HG03139 (cell line): ENCODE measurements around the gene KCNJ13.

ENCODE experiments used
- ATAC-seq: cut with Tn5 transposase; IDR thresholded peaks from one replicate; pipeline ENCODE4 v1.9.1; 2021; ENCODE audit not compliant: unreplicated experiment

Gene KCNJ13

DNA sequence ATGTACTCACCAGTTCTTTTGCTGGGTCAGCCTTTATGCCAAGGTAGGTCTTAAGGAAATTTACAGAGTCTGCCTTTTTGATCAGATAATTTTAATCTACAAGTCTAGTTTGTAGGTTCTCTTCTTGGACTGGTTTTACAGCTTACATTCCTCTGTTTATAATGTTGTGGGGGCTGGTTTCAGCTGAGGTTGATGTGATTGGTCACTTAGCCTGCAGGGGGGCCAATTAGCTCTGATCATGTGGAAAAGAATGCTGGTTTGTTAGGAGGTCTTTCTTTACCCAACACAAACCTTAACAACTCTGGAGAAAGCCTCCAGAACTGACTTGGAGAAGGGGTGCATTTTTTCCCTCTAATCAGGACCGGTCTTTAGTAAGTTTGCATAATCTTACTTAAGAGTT is at the start of gene KCNJ13:
Gene KCNJ13 (minus strand): TSS at position 131 of the 400 bp plus-strand sequence. CDS start 5,203 bp downstream, outside the sequence.
- no peak for ATAC-seq

DNA sequence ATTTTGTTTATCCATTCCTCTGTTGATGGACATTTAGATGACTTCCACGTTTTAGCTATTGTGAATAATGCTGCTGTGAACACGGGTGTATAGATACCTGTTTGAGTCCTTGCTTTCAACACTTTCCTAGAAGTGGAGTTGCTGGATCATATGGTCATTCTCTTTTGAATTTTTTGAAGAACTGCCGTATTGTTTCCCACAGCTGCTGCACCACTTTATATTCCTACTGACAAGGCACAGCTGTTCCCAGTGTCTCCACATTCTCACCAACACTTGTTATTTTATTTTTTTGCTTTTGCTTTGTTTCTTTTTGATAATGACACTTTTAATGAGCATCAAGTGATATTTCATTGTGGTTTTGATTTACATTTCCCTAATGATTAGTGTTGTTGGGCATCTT is 41.4 kb upstream of the KCNJ13 start:
- ATAC-seq = no peak

DNA sequence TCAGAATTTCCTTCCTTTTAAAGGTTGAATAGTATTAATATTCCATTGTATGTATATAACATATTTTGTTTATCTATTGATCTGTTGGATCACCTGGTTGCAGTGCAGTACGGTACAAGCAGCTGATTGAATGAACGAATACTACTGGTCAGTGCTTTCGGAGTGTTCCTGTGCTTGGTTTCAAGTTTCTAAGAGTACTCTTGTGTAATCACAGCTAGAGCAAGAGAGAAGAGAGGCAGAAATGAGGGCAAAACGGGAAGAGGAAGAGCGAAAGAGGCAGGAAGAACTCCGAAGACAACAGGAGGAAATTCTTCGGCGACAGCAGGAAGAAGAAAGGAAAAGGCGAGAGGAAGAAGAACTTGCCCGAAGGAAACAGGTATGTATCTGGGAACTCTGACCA is 40.3 kb upstream of the KCNJ13 start:
- no peak for ATAC-seq

DNA sequence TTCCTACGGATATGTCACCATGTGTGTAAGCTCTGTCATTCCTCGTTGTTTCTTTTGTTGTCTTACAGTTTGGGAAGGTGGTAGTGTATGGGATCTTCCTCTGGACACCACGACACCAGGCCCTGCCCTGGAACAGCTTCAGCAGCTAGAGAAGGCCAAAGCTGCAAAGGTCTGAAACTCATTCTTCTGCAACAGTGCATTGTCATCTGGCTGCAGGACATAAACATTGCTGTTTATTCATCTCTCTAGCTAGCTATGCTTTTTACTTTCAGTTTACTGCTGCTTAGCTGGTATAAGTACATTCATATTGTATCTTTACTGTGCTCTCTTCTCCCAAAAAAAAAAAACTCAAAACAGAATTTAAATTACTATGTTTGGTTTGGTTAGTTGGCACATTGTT is 39.2 kb upstream of the KCNJ13 start:
- no peak for ATAC-seq

DNA sequence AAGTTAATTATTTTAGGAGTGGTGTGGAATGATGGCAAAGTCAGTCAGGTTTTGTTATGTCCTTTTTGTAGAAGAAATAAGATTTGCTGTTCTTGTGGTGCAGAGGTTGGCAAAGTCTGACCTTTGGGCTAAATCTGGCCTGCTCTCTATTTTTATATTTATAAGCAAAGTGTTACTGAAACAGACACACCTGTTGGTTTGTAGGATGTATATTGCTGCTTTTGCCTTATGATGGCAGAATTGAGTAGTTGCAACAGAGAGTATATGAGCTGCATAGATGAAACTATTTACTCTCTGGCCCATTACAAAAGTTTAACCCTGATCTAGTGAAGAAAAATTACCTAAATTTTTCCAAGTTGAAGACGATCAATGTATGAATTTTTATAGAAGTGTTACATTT is 34.1 kb upstream of the KCNJ13 start:
- ATAC-seq = no peak

DNA sequence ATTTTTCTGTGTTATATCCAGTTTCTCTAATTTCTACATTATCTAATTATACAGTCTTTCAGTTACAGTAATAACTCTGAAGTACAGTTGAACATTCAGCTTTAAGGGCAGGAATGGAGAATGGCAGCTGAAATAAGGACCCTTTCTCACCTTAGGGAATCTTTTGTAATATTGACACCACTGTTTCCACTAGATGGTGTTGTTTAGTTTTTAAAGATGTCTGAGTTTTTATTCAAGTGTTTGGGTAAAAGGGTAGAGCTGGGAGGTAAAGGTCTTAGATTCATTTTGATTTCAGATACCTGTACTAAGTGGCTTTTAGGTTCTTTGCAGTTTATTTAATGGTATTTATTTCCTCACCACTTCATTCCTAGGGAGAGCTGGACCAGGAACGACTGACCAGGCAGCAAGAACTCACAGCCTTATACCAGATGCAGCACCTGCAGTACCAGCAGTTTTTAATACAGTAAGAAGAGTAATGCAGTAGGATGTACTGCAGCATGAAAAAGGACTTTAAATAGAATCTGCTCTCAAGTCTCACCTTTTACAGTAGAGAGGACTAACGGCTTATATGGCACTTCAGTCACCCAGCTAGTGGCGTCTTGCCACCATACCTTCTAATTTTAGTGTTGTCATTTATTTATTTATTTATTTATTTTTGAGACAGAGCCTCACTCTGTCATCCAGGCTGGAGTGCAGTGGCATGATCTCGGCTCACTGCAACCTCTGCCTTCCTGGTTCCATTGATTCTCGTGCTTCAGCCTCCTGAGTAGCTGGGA is 33.2 kb upstream of the KCNJ13 start:
- no peak for ATAC-seq

DNA sequence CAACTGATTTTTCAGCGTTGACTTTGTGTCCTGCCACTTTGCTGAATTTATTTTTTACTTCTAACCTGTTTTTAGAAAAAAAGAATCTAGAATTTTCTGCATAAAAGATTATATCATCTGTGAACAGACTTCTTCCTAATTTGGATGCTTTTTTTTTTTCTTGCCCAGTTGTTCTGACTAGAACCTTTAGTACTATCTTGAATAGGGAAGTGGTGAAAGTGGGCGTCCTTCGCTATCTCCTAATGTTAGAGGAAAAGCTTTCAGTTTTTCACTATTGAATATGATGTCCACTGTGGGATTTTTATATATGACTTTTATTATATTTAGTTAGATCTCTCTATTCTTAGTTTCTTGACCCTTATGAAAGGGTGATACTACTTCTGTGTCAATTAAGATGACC is 25.7 kb upstream of the KCNJ13 start:
- no peak for ATAC-seq

DNA sequence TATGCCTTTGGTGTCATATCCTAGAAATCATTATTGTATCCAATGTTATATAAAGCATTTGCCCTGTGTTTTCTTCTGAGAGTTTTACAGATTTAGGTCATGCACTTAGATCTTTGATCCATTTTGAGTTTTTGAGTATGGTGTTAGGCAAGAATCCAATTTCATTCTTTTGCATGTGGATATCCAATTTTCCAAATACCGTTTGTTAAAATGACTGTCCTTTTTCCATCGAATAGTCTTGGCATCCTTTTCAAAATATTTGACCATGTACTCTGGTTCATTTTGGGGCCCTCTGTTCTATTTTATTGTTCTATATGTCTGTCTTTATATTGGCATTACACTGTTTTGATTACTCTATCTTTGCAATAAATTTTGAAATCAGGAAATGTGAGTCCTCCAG is 23.8 kb upstream of the KCNJ13 start:
- ATAC-seq = no peak

DNA sequence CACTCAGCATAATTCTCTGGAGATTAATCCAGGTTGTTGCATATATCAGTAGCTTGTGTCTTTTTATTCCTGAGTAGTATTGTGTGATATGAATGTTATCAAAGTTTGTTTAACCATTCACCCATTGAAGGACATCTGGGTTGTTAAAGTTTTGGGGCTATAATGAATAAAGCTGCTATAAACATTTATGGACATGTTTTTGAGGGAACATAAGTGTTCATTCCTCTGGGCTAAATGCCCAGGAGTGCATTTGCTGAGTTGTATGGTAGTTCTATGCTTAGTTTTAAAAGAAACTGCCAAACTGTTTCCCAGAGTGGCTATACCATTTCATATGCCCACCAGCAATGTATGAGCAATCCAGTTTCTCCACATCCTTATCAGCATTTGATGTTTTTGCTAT is 21.8 kb upstream of the KCNJ13 start:
- ATAC-seq = no peak

DNA sequence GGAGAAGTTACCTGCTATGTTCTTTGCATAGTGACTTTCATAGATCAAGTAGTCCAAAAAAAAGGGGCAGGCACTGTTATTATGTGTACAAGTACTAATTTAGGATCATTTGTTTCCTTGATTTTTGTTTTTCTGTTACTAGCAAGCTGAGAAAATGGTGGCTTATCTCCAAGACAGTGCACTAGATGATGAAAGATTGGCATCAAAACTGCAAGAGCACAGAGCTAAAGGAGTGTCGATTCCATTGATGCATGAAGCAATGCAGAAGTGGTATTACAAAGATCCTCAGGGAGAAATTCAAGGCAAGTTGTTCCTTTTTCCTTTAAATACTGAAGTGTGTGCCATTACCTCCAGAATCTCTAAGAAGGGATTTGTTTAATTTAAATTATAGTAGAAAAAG is 19.6 kb upstream of the KCNJ13 start:
- ATAC-seq = no peak

DNA sequence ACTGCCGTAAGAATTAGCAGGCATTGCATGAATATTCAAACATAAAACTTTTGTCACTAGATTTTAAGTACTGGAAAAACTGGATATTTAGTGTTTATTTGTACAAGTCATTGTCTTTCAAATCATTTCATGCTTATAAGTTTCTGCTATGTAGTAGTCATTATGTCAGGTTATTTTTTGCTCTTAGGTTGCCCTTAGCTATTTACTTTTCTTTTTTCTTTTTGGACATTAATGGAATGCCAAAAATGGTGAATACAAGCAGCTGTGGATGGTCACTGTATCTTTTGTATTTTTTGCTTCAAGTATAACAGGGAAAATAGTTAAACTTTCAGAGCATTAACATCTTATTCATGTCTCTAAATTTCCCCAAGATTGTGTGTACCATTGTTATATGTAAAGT is 18.6 kb upstream of the KCNJ13 start:
- no peak for ATAC-seq

DNA sequence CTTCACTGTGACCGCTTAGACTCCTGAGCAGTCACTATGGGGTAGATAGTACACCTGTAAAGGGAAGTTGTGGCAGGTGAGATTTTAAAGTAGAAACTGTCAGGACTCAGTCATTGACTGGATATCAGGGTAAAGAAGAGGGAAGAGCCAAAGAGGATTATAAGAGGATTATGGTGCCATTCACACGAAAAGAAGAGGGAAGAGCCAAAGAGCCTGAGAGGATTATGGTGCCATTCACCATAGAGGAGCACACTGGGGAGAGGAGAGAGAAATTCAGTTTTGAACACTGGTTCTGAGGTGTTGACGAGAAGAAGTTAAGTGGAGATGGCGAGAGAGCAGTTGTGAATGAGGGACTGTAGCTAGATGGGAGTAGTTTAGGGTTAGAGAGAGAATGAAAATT is 16.9 kb upstream of the KCNJ13 start:
- no peak for ATAC-seq

DNA sequence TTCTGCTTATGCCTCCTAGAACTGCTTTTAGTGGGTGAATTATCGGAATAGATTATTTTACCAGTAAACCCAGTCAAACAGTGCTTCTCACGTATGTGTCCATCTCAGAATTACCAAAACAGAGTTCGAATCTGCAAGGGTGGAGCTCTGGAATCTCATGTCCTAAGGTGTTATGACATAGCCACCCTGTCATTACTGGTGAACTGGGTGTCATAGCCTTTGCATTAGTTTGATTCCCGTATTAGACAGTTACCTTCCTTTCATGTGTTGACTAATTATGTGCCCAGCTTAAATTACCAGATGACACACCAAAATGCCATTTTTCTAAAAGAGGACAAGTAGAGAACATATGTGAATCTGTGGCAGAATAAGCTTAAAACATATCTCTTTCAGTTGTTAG is 15.2 kb upstream of the KCNJ13 start:
- no peak for ATAC-seq

DNA sequence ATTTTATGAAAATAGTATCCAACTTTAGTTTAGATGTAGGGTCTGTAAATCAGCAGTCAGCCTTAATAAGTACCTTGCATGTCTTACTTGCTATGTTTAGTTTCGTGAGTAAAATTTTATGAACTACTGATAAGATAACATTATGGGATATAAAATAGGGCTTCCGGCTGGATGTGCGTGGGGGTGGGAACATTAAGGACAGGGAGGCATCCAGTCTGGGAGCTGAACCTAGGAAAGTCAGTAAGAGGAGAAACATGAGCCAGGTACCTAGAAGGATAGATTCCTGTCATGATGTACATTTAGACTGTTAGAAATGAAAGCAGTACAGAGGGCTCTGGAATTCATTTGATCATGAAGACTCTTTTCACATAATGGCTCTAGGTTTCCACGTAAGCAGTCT is 12.7 kb upstream of the KCNJ13 start:
- no peak for ATAC-seq

DNA sequence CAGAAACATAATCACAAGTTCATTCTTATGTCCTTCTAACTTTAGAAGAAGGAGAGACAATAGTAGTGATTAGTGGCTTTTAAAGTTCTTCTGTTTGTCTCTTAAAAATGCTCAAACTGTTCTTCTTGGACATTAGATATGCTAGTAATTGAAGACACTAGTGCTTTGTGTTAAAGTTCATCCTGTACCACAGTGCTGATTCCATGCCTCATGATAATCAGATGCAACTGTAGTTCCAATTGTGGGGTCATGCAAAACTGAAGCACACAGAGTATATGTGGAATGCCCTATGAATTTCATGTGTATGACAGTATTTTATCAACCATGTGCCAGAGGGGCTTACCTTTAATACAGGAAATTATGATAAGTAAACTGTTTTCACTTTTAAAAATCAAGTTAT is 11.4 kb upstream of the KCNJ13 start:
- no peak for ATAC-seq

DNA sequence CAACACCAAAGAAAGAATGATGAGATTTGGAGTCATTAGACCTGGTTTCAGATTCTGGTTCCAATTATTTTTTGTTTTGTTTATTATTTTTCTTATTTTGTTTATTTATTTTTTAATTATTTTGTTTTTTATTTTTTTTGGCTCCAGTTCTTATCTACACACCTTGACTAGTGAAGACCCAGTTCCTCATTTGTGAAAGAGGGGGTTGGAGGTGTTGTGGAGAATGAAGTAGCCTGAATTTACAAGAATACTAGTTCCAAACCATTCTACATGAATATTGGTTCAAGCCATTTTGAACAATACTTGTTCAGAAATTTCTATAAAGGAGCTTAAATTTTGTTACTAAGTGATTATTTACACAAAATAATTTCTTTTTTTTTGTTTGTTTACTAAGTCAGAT is 6.9 kb upstream of the KCNJ13 start:
- ATAC-seq = no peak

DNA sequence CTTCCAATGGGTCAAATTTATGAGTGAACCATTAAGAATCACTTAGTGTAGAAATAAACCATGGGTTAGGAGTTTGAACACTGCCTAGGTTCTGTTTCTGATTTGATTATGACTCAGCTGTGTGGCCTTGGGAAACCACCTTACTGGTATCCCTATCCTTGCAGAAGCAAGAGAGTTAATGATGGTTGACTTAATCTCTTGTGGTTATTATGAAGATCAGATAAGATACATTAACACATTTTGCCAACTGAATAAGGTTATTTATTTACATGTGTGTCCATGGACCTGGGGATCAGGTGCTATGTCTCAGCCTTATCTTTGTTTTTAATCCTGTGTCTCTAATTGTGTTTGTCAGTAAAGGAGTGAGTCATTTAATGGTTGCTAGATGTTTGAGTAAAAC is 5.4 kb upstream of the KCNJ13 start:
- ATAC-seq = peak; percentile 82

DNA sequence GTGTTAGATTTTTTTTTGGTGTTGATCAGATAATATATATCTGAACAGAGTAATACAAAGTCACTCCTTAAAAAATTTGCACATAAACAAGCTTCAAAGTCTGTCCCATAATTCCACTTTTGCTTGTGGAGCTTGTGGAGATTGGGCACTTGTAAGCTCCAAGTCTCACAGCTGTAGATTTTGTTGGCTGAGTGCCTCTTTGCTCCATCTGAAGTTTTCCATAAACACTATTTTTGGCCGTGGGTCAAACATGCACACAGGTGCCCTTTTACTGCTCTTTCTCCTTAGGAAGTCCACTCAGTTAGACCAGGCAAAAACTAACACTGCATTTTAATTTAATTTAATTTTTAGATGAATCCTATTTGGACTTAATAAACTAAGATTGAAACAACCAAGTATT is 3.6 kb upstream of the KCNJ13 start:
- no peak for ATAC-seq

DNA sequence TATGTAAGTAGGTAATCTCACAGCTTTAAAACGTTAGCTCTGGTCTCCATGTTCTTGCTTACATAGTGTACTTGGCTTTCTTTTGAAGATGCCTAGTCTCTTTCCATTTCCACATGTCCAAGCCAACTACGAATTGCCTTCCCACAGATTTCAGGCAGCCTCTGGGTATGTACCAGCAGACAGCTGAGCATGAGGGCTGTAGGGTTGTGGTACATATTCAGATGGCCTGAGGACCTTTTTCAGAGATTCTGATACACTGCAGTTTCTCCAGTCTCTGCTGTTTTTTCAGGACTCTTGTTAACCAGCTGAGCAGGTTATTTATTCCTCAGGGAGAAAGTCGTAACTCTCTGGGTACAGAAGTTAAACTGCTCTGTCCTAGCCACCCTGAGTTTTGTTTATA is 3.1 kb upstream of the KCNJ13 start:
- ATAC-seq = no peak

DNA sequence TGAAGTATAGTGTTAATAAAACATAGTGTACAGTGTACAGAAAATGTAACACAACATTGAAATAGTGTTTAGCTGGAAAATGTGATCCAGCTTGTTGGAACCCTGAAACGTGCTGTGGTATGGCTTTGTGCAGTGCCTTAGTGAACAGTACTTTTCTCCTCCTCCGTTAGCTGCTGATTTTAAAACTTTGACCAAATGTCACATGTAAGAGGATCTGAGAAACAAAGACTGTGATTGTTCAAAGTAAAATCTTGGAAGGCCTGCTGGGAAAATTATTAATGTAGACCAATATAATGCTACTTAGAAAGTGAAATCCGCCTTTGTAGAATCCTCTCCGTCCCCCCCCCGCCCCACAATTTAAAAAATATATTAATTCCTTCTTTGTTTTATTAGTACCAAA is 911 bp upstream of the KCNJ13 start:
- ATAC-seq = no peak

DNA sequence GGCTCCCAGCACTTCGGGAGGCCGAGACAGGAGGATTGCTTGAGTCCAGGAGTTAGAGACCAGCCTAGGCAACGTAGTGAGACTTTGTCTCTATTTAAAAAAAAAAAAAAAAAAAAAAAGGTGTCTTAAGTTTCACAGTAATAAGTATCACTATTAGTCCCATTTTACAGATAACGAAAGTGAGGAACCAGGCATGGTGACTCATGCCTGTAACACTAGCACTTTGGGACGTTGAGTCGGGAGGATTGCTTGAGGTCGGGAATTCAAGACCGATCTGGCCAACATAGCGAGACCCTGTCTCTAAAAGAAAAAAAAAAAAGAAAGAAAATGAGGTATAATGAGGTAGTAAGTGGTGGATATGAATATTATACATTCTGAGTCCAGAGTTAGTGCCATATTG is 2.5 kb downstream of the KCNJ13 start:
- no peak for ATAC-seq

DNA sequence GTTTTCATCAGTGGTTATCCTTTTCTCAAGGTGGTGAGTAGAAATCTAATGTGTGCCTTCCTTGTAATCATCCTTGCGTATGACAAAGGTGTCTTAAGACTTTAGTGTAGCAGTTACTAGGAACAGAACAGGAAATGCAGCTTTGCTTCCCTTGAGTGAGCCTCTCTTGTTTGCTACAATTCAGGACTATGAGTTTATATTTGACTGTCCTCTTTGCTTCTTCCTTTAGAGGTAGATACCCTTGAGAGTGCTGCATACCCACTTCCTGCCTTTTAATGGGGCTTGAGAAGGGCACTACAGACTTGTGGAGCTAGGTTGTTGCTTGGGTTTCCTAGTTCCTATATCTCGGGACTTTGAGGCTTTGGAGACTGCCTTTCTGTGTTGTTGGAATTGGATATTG is 3.8 kb downstream of the KCNJ13 start:
- ATAC-seq = peak; percentile 68

DNA sequence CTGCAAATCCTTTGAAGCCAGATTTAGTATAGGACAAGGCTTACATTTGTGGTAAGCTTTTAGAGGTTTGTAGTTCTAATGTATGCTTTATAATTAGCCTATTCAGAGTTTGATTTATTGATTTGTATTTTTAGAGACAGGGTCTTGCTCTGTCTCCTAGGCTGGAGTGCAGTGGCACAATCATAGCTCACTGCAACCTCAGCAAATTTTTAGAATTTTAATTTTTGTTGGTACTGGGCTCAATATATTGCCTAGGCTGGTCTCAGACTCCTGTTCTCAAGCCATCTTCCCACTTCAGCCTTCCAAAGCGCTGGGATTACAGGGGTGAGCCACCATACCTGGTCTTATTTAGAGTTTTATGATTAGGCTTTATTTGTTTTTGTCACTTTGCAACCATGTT is 4.5 kb downstream of the KCNJ13 start:
- ATAC-seq = no peak
